GM23248 (cell line): ENCODE measurements around the gene ATF6. TPM values are rescaled to one million over a fixed set of nuclear protein-coding genes. Genes with fewer than 3 reads are reported as not detected.

Experiments used
- DNase-seq: peaks from one replicate; pipeline ENCODE4 v3.0.0-alpha.2; 2015
- H2AFZ ChIP-seq: fragments of 200-600 bp; sonication (generic); 2 replicates; pipeline ENCODE4 v1.6.1; 2016; ENCODE audit warnings: antibody characterized with exemption
- H3F3A ChIP-seq: fragments of 200-600 bp; sonication (generic); 2 replicates; pipeline ENCODE4 v1.6.1; 2016; ENCODE audit warnings: mild to moderate bottlenecking, antibody characterized with exemption, mixed run types; ENCODE audit not compliant: insufficient read depth
- H3K27ac ChIP-seq: fragments of 200-600 bp; sonication (generic); 2 replicates; pipeline ENCODE4 v1.5.1; 2016; ENCODE audit warnings: mild to moderate bottlenecking
- H3K27me3 ChIP-seq: fragments of 200-600 bp; sonication (generic); replicated peaks from 2 replicates; pipeline ENCODE4 v1.6.1; 2016; ENCODE audit warnings: mild to moderate bottlenecking; ENCODE audit not compliant: insufficient read depth
- H3K36me3 ChIP-seq: fragments of 200-600 bp; sonication (generic); 2 replicates; pipeline ENCODE4 v1.6.1; 2016; ENCODE audit warnings: low read depth, mild to moderate bottlenecking
- H3K4me1 ChIP-seq: fragments of 200-600 bp; sonication (generic); 2 replicates; pipeline ENCODE4 v1.6.1; 2016; ENCODE audit warnings: mild to moderate bottlenecking; ENCODE audit not compliant: insufficient read depth
- H3K4me2 ChIP-seq: fragments of 200-600 bp; sonication (generic); one replicate; pipeline ENCODE4 v1.6.1; 2016; ENCODE audit warnings: mild to moderate bottlenecking; ENCODE audit not compliant: unreplicated experiment
- H3K4me3 ChIP-seq: fragments of 200-600 bp; sonication (generic); 2 replicates; pipeline ENCODE4 v1.5.1; 2016; ENCODE audit warnings: mild to moderate bottlenecking
- H3K79me2 ChIP-seq: fragments of 200-600 bp; sonication (generic); 2 replicates; pipeline ENCODE4 v1.6.1; 2016; ENCODE audit warnings: mild to moderate bottlenecking; ENCODE audit not compliant: insufficient read depth
- H3K9ac ChIP-seq: fragments of 200-600 bp; sonication (generic); 2 replicates; pipeline ENCODE4 v1.6.1; 2016; ENCODE audit warnings: mild to moderate bottlenecking
- H3K9me2 ChIP-seq: fragments of 200-600 bp; sonication (generic); 2 replicates; pipeline ENCODE4 v1.6.1; 2016; ENCODE audit warnings: mixed run types, mild to moderate bottlenecking, moderate library complexity; ENCODE audit not compliant: insufficient read depth
- H3K9me3 ChIP-seq: fragments of 200-600 bp; sonication (generic); one replicate; pipeline ENCODE4 v1.6.1; 2017; ENCODE audit warnings: low read depth
- H4K20me1 ChIP-seq: fragments of 200-600 bp; sonication (generic); 2 replicates; pipeline ENCODE4 v1.6.0; 2016; ENCODE audit not compliant: insufficient read depth
- EZH2 ChIP-seq: fragments of 200-600 bp; sonication (generic); IDR thresholded peaks from 2 replicates; pipeline ENCODE4 v1.6.1; 2018; ENCODE audit warnings: antibody characterized with exemption, mild to moderate bottlenecking; ENCODE audit not compliant: insufficient read depth, poor library complexity, severe bottlenecking
- EZH2phosphoT487 ChIP-seq: fragments of 200-600 bp; sonication (generic); IDR thresholded peaks from 2 replicates; pipeline ENCODE4 v1.6.1; 2018; ENCODE audit warnings: antibody characterized with exemption, moderate library complexity, mild to moderate bottlenecking, low read depth; ENCODE audit not compliant: insufficient read depth
- WGBS, 2 experiments: methylation state at CpG; one replicate each; pipeline ENCODE4 v1.1.6; 2015 to 2017; ENCODE audit warnings: low lambda C conversion rate in 2 of 2, low coverage in 1 of 2; ENCODE audit errors: missing lambda C conversion rate in 2 of 2; 5-methylcytosine and 5-hydroxymethylcytosine counted together
- in situ Hi-C: fragments of 300-500 bp; cut with MboI; formaldehyde crosslinking; loops from 2 replicates; pipeline ENCODE4 v1.15.0; 2020
- polyA plus RNA-seq: library from polyadenylated mRNA; unstranded; fragments of >200 nt; fragmentation: Nextera tagmentation; extraction: Ambion mirVana; gene quantifications from 2 replicates; pipeline ENCODE4 v1.2.1, GENCODE V29; 2016
- total RNA-seq: library from RNA; depleted of rRNA; stranded (reverse); fragments of >200 nt; shearing (Covaris generic); gene quantifications from 2 replicates; pipeline ENCODE4 v1.2.3, GENCODE V29; 2014

The ATF6 gene
- total and polyA plus RNA-seq, 2 experiments from 2014 or later, result 14.8 to 19.8 TPM

DNA sequence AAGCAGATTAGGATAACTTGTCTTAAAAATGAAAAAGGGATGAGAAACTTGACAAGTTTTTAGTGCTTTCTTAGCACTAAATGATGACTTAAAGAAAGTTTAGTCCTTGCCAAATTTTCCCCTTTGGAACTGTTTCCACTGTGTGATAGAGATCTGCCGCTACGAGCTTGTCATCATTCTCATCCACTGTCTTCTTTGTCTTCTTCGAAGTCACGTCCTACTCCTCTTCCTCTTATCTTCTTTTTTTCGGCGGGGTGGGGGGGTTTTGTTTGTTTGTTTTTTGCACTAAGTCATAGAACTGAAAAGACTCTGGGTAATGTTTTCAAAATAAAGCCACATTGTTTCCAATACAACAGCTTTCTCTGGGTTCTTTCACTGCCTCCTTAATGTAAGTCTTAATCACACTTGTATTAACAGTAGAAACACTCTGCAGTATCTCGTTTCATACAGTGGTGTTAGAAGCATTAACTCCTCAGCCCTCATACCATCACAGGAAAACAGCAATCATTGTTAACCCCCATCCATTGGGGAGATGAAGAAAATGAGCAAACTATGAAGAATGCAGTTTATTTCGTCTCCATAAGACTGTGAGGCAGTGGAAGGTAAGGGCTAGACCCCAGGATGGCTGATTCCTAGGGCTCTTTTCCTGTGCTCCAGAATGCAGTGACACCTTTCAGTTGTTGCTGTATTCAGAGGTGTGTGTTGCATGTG is 175.8 kb downstream of the ATF6 start:
- TF ChIP-seq EZH2phosphoT487, result no peak
- no peak for TF ChIP-seq EZH2

DNA sequence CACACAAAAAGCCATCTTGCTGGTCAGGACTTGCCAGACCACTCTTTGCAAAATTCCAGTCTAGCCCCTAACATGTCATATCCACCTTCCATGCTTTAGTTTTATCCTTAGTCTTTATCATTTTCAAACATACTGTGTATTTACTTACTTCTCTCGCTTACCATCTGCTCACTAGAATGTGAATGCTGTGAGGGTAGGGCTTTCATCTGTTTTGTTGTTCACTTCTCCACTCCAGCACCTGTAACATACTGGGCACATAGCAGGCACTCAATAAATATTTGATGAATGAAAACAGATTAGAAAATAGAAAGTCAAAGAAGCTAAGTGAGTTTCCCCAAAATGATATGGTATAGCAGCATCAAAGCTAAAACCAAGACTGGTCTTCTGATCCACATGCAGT is 177.6 kb downstream of the ATF6 start:
- DNase-seq, result no peak
- H3K9me2 ChIP-seq, result peaks cover 5% of the 10 kb centered on the region; the same call in 1 of the 2 replicates
- TF ChIP-seq EZH2phosphoT487, result no peak
- TF ChIP-seq EZH2, result no peak
- in situ Hi-C loops, result no loop called here
- H4K20me1 ChIP-seq, result no peaks in the 10 kb centered on the region
- no peaks in the 10 kb centered on the region for H3K36me3 ChIP-seq
- H3K4me3 ChIP-seq, result no peak overlapping the region
- 96 to 97% methylated on average over 1 of the region's 1 CpG for WGBS, 2 experiments
- no peaks in the 10 kb centered on the region for H3K9me3 ChIP-seq
- no peaks in the 10 kb centered on the region for H3K79me2 ChIP-seq
- H3K9ac ChIP-seq, result no peak overlapping the region
- 0 out of 2 replicates have a peak, but pooled peaks cover 5% of the 10 kb centered on the region for H3K4me1 ChIP-seq
- no peak overlapping the region for H3K27ac ChIP-seq
- no peaks in the 10 kb centered on the region for H3F3A ChIP-seq
- no peaks in the 10 kb centered on the region for H3K27me3 ChIP-seq
- H3K4me2 ChIP-seq, result no peak overlapping the region
- H2AFZ ChIP-seq, result no peak overlapping the region

More for the DNA sequence above, 175.8 kb downstream of the ATF6 start:
- Histone ChIP-seq H3K4me1 (0 out of 2 replicates have a peak, but pooled peaks cover 4% of the 10 kb centered on the region), H2AFZ (no peak overlapping the region), H3K27me3 (no peaks in the 10 kb centered on the region), H3K36me3 (no peaks in the 10 kb centered on the region), H3K9me2 (peaks cover 5% of the 10 kb centered on the region; the same call in 1 of the 2 replicates), H3K27ac (no peak overlapping the region), H3K9me3 (no peaks in the 10 kb centered on the region), H4K20me1 (no peaks in the 10 kb centered on the region), H3K4me3 (no peak overlapping the region), H3K79me2 (no peaks in the 10 kb centered on the region), H3K4me2 (no peak overlapping the region), H3F3A (no peaks in the 10 kb centered on the region), H3K9ac (no peak overlapping the region)
- DNase-seq, result no peak
- in situ Hi-C loops, result no loop called here
- 84 to 87% methylated on average over 8 of the region's 8 CpGs for WGBS, 2 experiments

DNA sequence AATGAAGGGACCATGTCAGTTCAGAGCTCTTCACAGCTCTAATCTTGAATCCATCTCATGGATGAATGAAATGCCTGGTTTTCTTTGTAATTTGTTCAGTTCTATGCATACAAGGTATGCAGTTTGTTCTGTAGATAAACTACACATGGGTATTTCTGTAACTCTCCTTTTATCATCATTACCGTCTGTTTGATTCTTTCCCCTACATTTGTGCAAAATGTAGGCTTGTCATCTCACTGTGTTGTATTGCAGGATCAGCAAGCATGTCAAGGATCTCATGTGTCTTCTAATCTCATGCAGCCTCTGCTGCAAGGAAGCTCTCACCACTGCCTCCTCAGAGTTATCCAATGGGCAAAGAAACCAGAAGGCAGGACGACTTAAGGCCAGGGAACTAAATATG is 178.3 kb downstream of the ATF6 start:
- Histone ChIP-seq H3K9me3 (no peaks in the 10 kb centered on the region), H3K4me3 (no peak overlapping the region), H3K9me2 (peaks cover 5% of the 10 kb centered on the region; the same call in 1 of the 2 replicates), H2AFZ (no peak overlapping the region), H3K9ac (no peak overlapping the region), H3K27me3 (no peaks in the 10 kb centered on the region), H3K79me2 (no peaks in the 10 kb centered on the region), H4K20me1 (no peaks in the 10 kb centered on the region), H3K4me2 (no peak overlapping the region), H3K27ac (no peak overlapping the region), H3K36me3 (no peaks in the 10 kb centered on the region), H3F3A (no peaks in the 10 kb centered on the region), H3K4me1 (0 out of 2 replicates have a peak, but pooled peaks cover 5% of the 10 kb centered on the region)
- no peak for DNase-seq
- TF ChIP-seq EZH2 (no peak), EZH2phosphoT487 (no peak)
- in situ Hi-C loops, result no loop called here
- 77 to 81% methylated on average over 2 of the region's 2 CpGs for WGBS, 2 experiments

DNA sequence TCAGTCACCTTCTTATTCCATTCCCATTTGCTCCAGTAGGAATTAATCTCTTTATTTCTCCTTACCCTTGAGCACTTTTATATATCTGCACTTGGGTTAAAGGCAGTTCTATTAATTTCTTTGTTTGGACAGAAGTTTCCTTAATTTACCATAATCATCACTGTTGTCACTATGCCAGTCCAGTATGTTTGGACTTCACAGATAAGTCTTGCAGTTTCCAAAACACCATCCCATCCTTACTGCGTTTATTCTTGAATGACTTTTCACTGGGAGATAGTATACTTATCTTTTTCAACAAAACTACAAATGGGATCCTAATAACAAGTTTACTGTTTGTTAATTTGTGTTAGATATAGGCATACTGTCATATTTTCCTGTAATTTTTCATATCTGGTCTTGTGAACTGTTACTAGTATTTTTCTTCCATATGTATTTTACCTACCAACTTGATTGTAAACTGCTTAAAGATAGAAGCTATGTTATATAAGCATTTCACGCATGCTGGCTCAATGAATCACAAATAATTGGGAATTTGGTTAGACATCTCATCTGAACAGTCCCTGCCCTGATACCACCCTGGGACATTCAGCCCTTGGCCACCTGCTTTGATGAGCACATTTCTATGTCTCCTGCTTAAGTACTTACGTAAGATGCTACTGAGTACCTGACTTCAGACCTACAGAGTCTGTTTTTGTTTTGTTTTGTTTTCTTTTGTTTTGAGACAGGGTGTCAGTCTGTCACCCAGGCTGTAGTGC is 179.4 kb downstream of the ATF6 start:
- Histone ChIP-seq H3F3A (no peaks in the 10 kb centered on the region), H3K27ac (no peak overlapping the region), H3K4me3 (no peak overlapping the region), H2AFZ (no peak overlapping the region), H3K79me2 (no peaks in the 10 kb centered on the region), H4K20me1 (no peaks in the 10 kb centered on the region), H3K9ac (no peak overlapping the region), H3K27me3 (no peaks in the 10 kb centered on the region), H3K4me2 (no peak overlapping the region), H3K9me2 (peaks cover 5% of the 10 kb centered on the region; the same call in 1 of the 2 replicates), H3K9me3 (no peaks in the 10 kb centered on the region), H3K4me1 (0 out of 2 replicates have a peak, but pooled peaks cover 5% of the 10 kb centered on the region), H3K36me3 (no peaks in the 10 kb centered on the region)
- WGBS, 2 experiments, result 83 to 87% methylated on average over 3 of the region's 3 CpGs
- TF ChIP-seq EZH2phosphoT487 (no peak), EZH2 (no peak)
- no peak for DNase-seq
- in situ Hi-C loops, result no loop called here
